ENCODE results near the gene ADCY1.

GRCh38 chr7:45589061-45589460 is 14.9 kb downstream of the ADCY1 start:
- TF ChIP-seq CTCF (IDR thresholded peaks at IDR 0.05) (no peak), POLR2A (IDR thresholded peaks at IDR 0.05) (no peak)

Measured in Peyer's patch (tissue), 4 donors.